ENCODE results near the gene PADI6. TPM values are rescaled to one million over a fixed set of nuclear protein-coding genes. Genes with fewer than 3 reads are reported as not detected.

PADI6 gene
- polyA plus RNA-seq, 1 donor, result not detected

GRCh38 chr1:17356387-17357026 lies 15.5 kb upstream of the PADI6 start:
- WGBS (ENCODE audit: insufficient coverage, low lambda C conversion rate), result no CpG with 5 or more reads among the region's 12 CpGs
- DNase-seq, result no peak
- Histone ChIP-seq H3K4me3 (ENCODE audit: low read length) (no peak overlapping the region), H3K27me3 (ENCODE audit: control insufficient read depth, insufficient read depth, low read length) (peaks cover 5% of the 10 kb centered on the region), H3K27ac (ENCODE audit: low read length) (no peak overlapping the region), H3K4me1 (ENCODE audit: control insufficient read depth, insufficient read depth, low read length) (no peaks in the 10 kb centered on the region), H3K36me3 (ENCODE audit: control insufficient read depth, insufficient read depth, low read length) (no peaks in the 10 kb centered on the region), H3K9me3 (ENCODE audit: control insufficient read depth, low read depth, low read length) (no peaks in the 10 kb centered on the region)

DNA sequence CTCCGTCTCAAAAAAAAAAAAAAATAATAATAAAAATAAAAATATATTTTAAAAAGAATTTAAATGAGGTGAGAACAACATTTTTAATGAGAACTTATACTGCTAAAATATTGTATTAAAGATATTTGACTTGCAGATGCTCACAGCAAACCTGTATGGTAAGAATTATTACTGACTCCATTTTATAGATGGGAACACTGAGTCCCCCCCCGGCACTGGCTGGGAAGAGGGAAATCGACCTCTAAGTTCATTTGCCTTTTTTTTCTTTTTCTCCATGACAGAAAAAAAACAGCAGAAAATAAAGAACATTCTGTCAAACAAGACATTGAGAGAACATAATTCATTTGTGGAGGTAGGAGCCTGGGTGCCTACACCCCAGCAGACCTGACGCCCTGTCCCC lies 13.4 kb upstream of the PADI6 start:
- WGBS (ENCODE audit: insufficient coverage, low lambda C conversion rate), result 100% methylated on average over 1 of the region's 4 CpGs
- Histone ChIP-seq H3K4me3 (ENCODE audit: low read length) (no peak overlapping the region), H3K27me3 (ENCODE audit: control insufficient read depth, insufficient read depth, low read length) (peaks cover 2% of the 10 kb centered on the region)

DNA sequence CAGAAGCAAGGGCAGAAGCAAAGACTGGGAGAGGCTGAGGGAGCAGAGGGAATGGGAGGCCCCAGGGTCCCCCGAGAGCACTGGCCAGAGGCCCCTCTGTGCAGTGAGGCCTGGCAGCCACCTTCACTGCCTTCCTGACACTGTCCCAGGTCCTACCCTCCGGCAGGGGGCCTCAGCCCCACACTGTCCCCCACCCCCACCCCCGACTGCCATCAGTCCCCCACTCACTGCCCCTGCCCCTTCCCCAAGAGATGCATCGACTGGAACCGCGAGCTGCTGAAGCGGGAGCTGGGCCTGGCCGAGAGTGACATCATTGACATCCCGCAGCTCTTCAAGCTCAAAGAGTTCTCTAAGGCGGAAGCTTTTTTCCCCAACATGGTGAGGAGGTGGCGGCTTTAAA lies 13.0 kb upstream of the PADI6 start:
- no peak for DNase-seq
- Histone ChIP-seq H3K27ac (ENCODE audit: low read length) (no peak overlapping the region), H3K9me3 (ENCODE audit: control insufficient read depth, low read depth, low read length) (no peaks in the 10 kb centered on the region), H3K36me3 (ENCODE audit: control insufficient read depth, insufficient read depth, low read length) (no peaks in the 10 kb centered on the region), H3K4me3 (ENCODE audit: low read length) (no peak overlapping the region), H3K27me3 (ENCODE audit: control insufficient read depth, insufficient read depth, low read length) (peaks cover 2% of the 10 kb centered on the region), H3K4me1 (ENCODE audit: control insufficient read depth, insufficient read depth, low read length) (no peaks in the 10 kb centered on the region)
- 68% methylated on average over 3 of the region's 11 CpGs for WGBS (ENCODE audit: insufficient coverage, low lambda C conversion rate)

More for the DNA sequence above, 13.4 kb upstream of the PADI6 start:
- no peak overlapping the region for H3K27ac ChIP-seq (ENCODE audit: low read length)
- H3K9me3 ChIP-seq (ENCODE audit: control insufficient read depth, low read depth, low read length), result no peaks in the 10 kb centered on the region
- no peaks in the 10 kb centered on the region for H3K36me3 ChIP-seq (ENCODE audit: control insufficient read depth, insufficient read depth, low read length)
- H3K4me1 ChIP-seq (ENCODE audit: control insufficient read depth, insufficient read depth, low read length), result no peaks in the 10 kb centered on the region
- no peak for DNase-seq

DNA sequence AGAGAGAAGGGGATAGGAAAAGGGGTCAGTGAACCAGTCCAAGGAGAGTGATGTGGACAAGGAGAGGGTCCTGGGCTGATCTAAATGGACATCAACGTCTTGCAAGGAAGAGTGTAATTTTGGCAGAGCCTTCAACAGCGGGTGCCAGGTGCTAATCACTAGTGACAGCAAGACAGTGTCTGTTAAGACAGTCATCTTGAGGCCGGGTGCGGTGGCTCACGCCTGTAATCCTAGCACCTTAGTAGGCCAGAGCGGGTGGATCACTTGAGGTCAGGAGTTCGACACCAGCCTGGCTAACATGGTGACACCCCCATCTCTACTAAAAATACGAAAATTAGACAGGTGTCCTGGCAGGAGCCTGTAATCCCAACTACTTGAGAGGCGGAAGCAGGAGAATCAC lies 12.2 kb upstream of the PADI6 start:
- Histone ChIP-seq H3K36me3 (ENCODE audit: control insufficient read depth, insufficient read depth, low read length) (no peaks in the 10 kb centered on the region), H3K4me1 (ENCODE audit: control insufficient read depth, insufficient read depth, low read length) (no peaks in the 10 kb centered on the region), H3K27me3 (ENCODE audit: control insufficient read depth, insufficient read depth, low read length) (peaks cover 2% of the 10 kb centered on the region), H3K9me3 (ENCODE audit: control insufficient read depth, low read depth, low read length) (no peaks in the 10 kb centered on the region), H3K4me3 (ENCODE audit: low read length) (no peak overlapping the region), H3K27ac (ENCODE audit: low read length) (no peak overlapping the region)
- no peak for DNase-seq
- no CpG with 5 or more reads among the region's 9 CpGs for WGBS (ENCODE audit: insufficient coverage, low lambda C conversion rate)

GRCh38 chr1:17360272-17360956 lies 11.6 kb upstream of the PADI6 start:
- Histone ChIP-seq H3K4me3 (ENCODE audit: low read length) (no peak overlapping the region), H3K4me1 (ENCODE audit: control insufficient read depth, insufficient read depth, low read length) (no peaks in the 10 kb centered on the region), H3K36me3 (ENCODE audit: control insufficient read depth, insufficient read depth, low read length) (no peaks in the 10 kb centered on the region), H3K27ac (ENCODE audit: low read length) (no peak overlapping the region), H3K9me3 (ENCODE audit: control insufficient read depth, low read depth, low read length) (no peaks in the 10 kb centered on the region), H3K27me3 (ENCODE audit: control insufficient read depth, insufficient read depth, low read length) (peaks cover 2% of the 10 kb centered on the region)
- no CpG with 5 or more reads among the region's 11 CpGs for WGBS (ENCODE audit: insufficient coverage, low lambda C conversion rate)
- DNase-seq, result no peak

DNA sequence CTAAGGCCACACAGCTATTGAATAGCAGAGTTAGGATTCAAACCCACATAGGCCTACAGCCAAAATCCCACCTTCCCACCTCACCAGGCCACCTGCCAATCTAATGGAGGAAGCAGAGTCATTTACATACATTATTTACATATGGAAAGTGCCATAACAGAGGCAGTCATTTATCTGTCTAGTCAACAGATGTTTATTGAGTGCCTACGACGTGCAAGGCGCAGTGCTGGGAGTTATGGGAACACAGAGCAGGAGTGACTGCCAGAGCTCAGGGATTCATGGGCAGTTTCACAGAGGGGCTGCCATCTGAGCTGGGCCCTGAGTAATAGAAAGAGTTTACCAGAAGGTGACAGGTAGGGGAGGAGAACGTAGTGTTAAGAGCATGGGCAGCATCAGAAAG lies 10.3 kb upstream of the PADI6 start:
- H3K4me1 ChIP-seq (ENCODE audit: control insufficient read depth, insufficient read depth, low read length), result no peaks in the 10 kb centered on the region
- H3K36me3 ChIP-seq (ENCODE audit: control insufficient read depth, insufficient read depth, low read length), result no peaks in the 10 kb centered on the region
- H3K27ac ChIP-seq (ENCODE audit: low read length), result no peak overlapping the region
- WGBS (ENCODE audit: insufficient coverage, low lambda C conversion rate), result no CpG with 5 or more reads among the region's 4 CpGs
- no peaks in the 10 kb centered on the region for H3K27me3 ChIP-seq (ENCODE audit: control insufficient read depth, insufficient read depth, low read length)
- no peak for DNase-seq
- no peak overlapping the region for H3K4me3 ChIP-seq (ENCODE audit: low read length)
- no peaks in the 10 kb centered on the region for H3K9me3 ChIP-seq (ENCODE audit: control insufficient read depth, low read depth, low read length)

DNA sequence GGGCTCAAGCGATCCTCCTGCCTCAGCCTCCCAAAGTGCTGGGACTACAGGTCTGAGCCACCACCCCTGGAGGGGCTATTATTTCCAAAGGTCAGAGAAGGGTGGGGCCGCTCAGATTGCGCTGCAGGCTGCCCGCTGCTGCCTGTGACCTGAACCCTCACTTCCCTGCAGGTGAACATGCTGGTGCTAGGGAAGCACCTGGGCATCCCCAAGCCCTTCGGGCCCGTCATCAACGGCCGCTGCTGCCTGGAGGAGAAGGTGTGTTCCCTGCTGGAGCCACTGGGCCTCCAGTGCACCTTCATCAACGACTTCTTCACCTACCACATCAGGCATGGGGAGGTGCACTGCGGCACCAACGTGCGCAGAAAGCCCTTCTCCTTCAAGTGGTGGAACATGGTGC lies 8.6 kb upstream of the PADI6 start:
- no peak overlapping the region for H3K4me3 ChIP-seq (ENCODE audit: low read length)
- H3K9me3 ChIP-seq (ENCODE audit: control insufficient read depth, low read depth, low read length), result no peaks in the 10 kb centered on the region
- no CpG with 5 or more reads among the region's 12 CpGs for WGBS (ENCODE audit: insufficient coverage, low lambda C conversion rate)
- no peaks in the 10 kb centered on the region for H3K4me1 ChIP-seq (ENCODE audit: control insufficient read depth, insufficient read depth, low read length)
- H3K27me3 ChIP-seq (ENCODE audit: control insufficient read depth, insufficient read depth, low read length), result no peaks in the 10 kb centered on the region
- H3K36me3 ChIP-seq (ENCODE audit: control insufficient read depth, insufficient read depth, low read length), result no peaks in the 10 kb centered on the region
- no peak for DNase-seq
- no peak overlapping the region for H3K27ac ChIP-seq (ENCODE audit: low read length)

DNA sequence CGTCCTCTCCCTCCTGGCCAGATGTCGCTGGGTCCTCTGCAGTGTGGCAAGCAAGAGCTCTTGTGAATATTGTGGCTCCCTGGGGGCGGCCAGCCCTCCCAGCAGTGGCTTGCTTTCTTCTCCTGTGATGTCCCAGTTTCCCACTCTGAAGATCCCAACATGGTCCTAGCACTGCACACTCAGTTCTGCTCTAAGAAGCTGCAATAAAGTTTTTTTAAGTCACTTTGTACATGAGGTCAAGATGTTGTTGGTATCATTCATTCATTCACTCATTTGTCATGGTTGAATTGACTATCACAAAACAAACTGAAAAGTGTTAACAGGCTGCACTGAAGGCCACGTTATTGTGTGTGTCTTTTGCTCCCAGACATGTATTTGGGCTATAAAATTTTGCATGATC lies 8.2 kb upstream of the PADI6 start:
- Histone ChIP-seq H3K4me3 (ENCODE audit: low read length) (no peak overlapping the region), H3K36me3 (ENCODE audit: control insufficient read depth, insufficient read depth, low read length) (no peaks in the 10 kb centered on the region), H3K9me3 (ENCODE audit: control insufficient read depth, low read depth, low read length) (no peaks in the 10 kb centered on the region), H3K27me3 (ENCODE audit: control insufficient read depth, insufficient read depth, low read length) (no peaks in the 10 kb centered on the region), H3K4me1 (ENCODE audit: control insufficient read depth, insufficient read depth, low read length) (no peaks in the 10 kb centered on the region), H3K27ac (ENCODE audit: low read length) (no peak overlapping the region)
- no peak for DNase-seq
- WGBS (ENCODE audit: insufficient coverage, low lambda C conversion rate), result no CpG with 5 or more reads among the region's 4 CpGs

DNA sequence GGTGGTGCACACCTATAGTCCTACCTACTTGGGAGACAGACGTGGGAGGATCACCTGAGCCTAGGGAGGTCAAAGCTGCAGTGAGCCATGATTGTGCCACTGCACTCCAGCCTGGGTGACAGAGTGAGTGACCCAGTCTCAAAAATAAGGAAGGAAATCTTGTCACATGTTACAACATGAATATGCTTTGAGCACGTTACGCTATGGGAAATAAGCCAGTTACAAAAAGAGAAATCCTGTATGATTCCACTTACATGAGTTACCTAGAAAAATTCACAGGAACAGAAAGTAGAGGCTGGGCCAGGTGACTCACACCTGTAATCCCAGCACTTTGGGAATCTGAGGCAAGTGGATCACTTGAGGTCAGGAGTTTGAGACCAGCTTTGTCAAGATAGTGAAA lies 6.7 kb upstream of the PADI6 start:
- Histone ChIP-seq H3K36me3 (ENCODE audit: control insufficient read depth, insufficient read depth, low read length) (no peaks in the 10 kb centered on the region), H3K27ac (ENCODE audit: low read length) (no peak overlapping the region), H3K27me3 (ENCODE audit: control insufficient read depth, insufficient read depth, low read length) (no peaks in the 10 kb centered on the region), H3K4me1 (ENCODE audit: control insufficient read depth, insufficient read depth, low read length) (no peaks in the 10 kb centered on the region), H3K9me3 (ENCODE audit: control insufficient read depth, low read depth, low read length) (no peaks in the 10 kb centered on the region), H3K4me3 (ENCODE audit: low read length) (no peak overlapping the region)
- no CpG with 5 or more reads among the region's 3 CpGs for WGBS (ENCODE audit: insufficient coverage, low lambda C conversion rate)
- no peak for DNase-seq

DNA sequence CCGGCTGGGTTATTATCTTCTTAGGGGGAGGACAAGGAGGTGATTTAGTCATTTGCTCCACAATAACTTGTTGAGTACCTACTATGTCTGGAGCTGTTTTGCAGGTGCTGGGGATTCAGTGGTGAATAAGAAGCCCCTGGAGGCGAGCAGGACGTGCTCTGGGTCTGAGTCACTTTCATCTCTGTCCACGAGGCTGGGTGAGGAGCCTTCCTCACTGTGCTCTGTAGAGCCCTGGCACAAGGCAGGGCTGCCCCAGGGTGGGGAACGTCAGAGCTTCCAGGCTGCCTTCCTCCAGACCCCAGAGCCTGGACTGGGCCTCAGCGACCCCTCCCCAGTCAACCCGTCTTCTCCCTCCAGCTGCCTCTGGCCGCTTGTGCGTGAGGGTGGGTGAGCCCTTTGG lies 2.5 kb upstream of the PADI6 start:
- no peaks in the 10 kb centered on the region for H3K27me3 ChIP-seq (ENCODE audit: control insufficient read depth, insufficient read depth, low read length)
- H3K27ac ChIP-seq (ENCODE audit: low read length), result no peak overlapping the region
- H3K9me3 ChIP-seq (ENCODE audit: control insufficient read depth, low read depth, low read length), result no peaks in the 10 kb centered on the region
- WGBS (ENCODE audit: insufficient coverage, low lambda C conversion rate), result no CpG with 5 or more reads among the region's 9 CpGs
- no peaks in the 10 kb centered on the region for H3K36me3 ChIP-seq (ENCODE audit: control insufficient read depth, insufficient read depth, low read length)
- no peaks in the 10 kb centered on the region for H3K4me1 ChIP-seq (ENCODE audit: control insufficient read depth, insufficient read depth, low read length)
- H3K4me3 ChIP-seq (ENCODE audit: low read length), result no peak overlapping the region
- DNase-seq, result no peak

GRCh38 chr1:17370618-17371017 lies 1.4 kb upstream of the PADI6 start:
- no peaks in the 10 kb centered on the region for H3K36me3 ChIP-seq (ENCODE audit: control insufficient read depth, insufficient read depth, low read length)
- H3K27ac ChIP-seq (ENCODE audit: low read length), result no peak overlapping the region
- WGBS (ENCODE audit: insufficient coverage, low lambda C conversion rate), result no CpG with 5 or more reads among the region's 2 CpGs
- H3K27me3 ChIP-seq (ENCODE audit: control insufficient read depth, insufficient read depth, low read length), result no peaks in the 10 kb centered on the region
- no peaks in the 10 kb centered on the region for H3K9me3 ChIP-seq (ENCODE audit: control insufficient read depth, low read depth, low read length)
- H3K4me1 ChIP-seq (ENCODE audit: control insufficient read depth, insufficient read depth, low read length), result no peaks in the 10 kb centered on the region
- DNase-seq, result peak in 1 of 2 donors; percentile 17
- H3K4me3 ChIP-seq (ENCODE audit: low read length), result no peak overlapping the region
